CD4-positive, alpha-beta T cell treated with Interleukin-17A for 1 hour (primary cell): ENCODE results near the gene GCLC.
"Not testable (repeated sequence)": the region's sequence is repeated elsewhere in the genome, so short reads cannot be mapped to it uniquely, and the experiment has no call there.

Experiments used
- DNase-seq: peaks from one replicate; pipeline ENCODE4 v3.0.0-alpha.2; 2020

GCLC gene

DNA sequence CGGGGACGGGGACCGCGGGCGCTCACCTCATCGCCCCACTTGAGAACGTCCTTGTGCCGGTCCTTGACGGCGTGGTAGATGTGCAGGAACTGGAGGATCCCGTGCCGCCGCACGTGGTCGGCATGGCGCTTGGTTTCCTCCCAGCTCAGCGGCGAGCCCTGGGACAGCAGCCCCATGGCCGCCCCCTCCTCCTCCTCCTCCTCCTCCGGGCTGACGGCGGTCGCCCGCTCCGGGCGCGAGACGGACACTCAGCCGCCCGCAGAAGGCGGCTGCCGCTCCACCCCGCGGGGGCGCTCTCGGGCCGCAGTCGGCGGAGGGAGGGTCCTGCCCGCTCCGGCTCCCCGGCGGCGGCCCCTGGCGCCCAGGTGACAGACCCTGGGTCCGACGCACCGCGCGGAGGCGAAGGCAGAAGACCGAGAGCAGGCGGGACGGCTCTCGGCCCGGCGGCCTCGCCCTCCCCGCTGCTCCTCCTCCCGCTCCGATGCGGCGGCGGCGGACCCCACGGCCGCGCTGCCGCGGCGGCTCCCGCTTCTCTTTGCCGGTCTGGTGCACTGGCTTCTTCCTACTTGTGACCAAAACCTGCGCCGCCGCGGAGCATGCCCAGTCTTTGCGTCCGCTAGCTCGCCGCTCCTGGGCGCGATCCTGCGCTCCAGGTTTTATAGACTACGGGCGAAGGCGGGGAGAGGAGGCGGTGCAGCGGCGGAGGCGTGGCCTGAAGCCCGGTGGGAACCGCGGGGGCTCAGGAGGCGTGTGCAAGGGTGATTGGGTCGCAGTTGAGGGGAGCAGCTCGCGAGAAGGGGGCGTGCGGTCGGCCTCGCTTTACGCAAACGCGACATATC is at the start of gene GCLC:
Gene GCLC, minus strand, starts transcription at position 632 of the 839 bp plus-strand sequence. Its CDS starts 456 bp downstream, at position 176.
- DNase-seq = peak; percentile 92

DNA sequence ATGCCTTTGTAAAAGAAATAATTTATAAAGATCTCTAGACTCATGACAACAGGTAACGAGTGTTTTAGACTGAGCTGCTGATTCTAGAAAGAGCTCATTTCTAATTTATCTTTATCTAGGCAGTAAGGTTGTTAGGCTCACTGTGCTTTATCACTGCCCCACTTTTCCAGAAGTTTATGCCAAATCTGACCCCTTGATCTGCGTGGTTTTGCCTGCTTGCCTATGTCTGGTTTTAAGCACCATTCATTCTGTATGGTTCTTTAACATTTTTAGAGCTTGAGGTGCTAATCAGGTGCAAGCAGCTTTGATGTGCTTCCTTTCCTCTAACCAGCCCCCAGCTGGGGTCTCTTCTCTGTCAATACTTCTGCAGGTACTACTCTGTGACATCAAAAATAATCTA is 49.7 kb upstream of the GCLC start:
- no peak for DNase-seq

DNA sequence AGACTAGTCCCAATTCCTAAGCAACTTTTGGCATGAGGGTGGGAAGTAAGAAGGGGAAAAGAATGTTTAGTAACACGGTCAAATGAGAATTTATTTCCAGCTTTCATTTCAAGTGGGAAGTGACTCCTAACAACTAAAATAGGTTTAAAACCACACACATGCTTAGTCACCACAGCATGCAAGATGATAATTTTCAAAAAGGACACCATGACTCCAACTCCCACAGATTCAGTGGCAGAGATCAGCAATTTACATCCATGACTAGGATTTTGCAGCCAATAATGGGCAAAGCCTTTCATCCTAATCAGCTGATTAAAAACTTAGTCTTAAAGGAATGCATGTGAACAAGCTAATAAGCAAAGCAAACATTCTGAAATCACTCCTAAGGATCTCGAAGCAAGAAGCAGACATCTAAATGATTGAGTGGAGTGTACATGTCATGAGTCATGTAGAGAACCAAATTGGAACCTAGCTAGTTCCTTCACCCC is 48.1 kb upstream of the GCLC start:
- no peak for DNase-seq

DNA sequence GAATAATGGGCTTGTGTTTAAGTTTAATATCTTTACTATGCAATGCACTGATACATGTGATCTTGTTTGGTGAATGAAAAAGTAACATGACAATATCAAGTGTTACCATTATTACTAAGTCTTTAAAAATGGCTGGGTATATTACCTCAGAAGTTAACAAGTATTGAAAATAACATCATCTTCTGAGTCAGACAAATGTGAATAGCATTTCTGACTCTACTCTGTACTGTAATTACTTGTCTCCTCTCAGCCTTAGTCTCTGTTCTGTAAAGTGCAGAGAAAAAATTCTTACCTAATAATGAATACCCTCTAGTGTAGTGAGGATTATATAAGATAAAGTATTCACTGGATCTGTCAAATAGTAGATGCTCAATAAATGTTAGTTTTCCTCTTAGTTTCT is 47.0 kb upstream of the GCLC start:
- no peak for DNase-seq

DNA sequence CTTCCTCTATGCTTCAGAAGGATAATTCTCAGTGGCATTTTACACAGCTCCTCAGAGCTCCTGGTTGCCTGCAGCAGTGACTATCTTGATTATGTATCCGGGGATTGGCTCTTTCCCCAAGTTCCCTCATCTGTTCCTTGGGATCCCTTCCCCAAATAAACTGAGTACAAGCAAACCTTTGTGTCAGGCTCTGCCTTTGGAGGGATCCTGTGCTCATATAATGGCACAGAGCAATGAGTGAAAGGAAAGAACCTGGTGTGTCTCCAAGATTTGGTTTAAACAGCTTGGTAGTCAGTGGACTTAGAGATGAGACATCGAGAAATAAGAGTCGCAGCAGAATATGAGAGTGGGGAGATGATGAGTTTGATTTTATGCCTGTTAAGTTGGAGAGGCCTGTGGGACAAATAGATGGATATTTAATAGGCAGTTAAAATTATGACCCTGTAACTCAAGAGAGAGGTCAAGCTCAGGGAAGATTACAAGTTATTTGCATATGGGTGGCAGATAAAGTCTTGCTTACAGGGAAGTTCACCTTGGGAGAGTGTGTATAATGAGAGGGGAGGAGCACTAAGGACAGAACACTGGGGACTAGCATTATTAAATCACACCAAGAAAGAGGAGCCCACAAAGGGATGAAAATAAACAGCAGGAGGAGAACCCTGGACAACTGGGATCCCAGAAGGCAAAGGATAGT is 44.1 kb upstream of the GCLC start:
- DNase-seq = no peak

DNA sequence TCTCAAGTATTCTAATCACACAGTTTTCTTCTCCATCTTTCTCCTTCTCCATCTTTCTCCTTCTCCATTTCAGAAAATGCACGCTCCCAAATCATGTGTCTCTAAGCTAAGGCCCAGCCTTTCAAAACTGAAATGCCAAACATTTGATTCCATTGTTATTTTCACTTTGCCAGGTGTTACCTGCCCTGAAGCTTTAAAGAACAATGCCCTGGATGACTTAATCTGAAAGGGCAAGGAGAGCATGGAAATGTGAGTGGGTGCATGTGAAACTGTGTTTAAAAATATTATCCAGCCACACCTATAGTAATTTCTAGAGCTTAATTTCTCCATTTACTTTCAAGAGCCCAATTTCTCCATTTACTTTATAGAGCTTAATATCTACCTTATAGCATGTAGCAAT is 42.4 kb upstream of the GCLC start:
- DNase-seq = no peak

DNA sequence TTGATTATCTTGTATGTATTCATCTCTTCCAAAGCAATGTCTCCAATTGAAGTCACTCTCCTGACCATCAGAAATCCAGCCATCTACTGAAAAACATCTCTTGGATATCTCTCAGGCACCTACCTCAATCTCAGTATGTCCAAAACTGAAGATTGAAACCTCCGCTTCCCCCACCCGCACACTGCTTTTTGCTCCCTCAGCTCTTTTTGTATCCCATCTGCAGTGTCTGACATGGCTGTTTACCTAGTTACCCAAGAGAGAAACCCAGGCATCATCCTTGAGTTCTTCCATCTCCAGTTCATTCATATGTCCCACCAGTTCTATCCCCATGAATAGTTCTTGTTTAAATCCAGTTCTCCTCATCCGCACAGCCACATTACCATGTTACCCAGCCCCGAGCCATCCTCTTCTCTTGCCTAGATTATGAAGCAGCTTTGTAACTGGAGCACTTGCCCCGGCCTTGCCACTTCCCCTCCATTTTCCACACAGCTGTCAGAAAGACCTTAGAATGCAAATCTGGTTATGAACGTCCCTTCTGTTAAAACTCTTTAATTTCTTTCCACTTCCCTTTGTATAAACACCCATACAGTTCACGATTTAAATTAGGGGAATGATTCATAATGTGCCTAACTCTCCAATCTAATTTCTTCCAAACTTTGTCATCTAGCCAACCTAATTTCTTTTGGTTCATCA is 40.5 kb upstream of the GCLC start:
- DNase-seq = no peak

DNA sequence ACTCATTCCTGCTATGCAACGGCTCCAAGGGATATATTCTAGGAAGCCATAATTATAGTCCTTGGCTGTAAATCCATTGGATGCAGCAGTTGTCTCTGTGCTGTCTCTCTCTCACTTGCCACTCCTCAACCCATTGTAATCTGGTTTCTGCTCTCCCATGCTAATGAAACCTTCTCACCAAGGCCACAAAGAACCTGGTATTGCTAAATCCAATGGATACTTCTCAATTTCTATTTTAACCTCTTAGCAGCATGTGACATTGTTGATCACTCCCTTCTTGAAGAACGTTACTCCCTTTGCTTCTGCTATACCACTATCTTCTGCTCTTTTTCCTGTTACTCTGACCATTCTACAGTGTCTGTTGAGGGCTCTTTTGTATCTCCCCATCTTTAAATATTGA is 39.8 kb upstream of the GCLC start:
- no peak for DNase-seq

DNA sequence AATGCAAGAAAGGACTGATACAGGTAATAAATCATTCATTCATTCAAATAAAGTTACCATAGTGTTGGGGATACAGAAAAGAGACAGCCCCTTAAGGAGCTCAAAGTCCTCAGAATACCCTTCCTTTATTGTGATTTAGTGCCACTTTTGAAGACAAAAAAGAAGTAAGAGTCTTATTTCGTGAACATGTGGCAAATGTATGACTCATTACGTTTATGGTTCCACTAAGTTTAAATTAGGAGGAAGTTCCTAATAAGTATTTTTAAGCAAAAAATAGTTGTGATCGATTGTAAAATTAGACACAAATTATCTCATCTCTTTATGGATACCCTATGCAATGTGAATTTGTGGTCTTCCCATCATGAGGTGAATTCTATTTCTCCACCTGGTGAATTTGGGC is 38.5 kb upstream of the GCLC start:
- DNase-seq = no peak

DNA sequence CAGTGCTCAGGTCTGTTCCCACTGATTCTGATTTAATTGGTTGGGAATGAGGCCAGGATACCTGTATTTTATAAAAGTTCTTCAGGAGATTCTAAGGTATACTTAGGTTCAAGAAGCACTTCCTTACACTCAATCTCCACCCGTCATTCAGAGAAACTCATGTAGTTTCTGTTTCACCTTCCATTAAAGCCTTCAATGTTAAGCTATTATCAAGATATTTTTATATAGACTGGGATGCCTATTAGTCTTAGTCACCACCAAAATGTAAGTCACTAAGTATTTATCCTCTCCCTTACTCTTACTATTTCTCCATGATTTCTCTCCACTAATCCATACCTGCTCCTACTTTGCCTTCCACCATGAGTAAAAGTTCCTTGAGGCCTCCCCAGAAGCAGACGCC is 38.1 kb upstream of the GCLC start:
- DNase-seq = no peak

DNA sequence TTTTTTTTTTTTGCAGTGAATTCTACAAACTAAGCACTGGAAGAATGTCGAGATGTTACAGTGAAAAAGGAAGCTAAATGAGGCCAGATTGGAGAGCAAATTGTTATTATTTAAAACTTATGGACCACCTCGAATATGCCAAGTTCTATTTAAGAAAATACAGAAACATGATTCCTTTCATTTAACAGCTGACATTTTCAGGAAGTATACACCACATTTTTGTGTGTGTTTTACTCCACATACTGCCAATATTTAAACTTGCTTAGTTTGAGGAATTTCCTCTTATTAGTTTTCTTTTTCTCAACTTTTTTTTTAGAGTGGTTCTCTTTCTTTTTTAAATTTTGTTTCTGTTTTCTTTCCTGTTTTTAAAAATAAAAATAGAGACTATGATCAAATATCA is 37.0 kb upstream of the GCLC start:
- DNase-seq = no peak

DNA sequence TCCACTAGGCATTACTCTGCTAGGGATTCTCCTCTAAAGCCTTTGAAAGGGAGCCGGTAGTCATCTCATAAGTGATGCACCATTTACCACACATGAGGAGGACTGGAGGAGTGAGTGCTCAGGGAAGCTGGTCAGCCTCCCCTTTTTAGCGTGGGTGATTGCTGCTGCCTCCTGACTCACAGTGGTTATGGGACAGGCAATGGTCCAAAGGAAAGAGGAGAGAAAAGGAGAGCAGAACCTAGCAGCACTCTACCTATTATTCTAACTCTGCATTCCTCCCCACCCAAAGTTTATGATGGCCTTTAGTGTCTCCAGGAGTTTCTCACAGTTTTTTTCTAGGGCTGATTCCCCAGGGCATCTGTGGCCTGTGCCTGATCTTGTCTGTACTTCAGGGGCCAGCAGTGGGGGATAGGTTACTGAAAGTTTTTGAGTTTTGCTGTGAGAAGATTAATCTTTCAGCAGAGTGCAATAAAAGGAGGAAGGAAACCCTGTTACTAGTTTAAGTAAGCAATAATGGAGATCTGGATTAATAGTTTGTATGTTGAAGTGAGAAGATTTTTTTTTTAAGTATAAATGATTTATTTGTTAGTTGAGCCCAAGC is 36.4 kb upstream of the GCLC start:
- no peak for DNase-seq

DNA sequence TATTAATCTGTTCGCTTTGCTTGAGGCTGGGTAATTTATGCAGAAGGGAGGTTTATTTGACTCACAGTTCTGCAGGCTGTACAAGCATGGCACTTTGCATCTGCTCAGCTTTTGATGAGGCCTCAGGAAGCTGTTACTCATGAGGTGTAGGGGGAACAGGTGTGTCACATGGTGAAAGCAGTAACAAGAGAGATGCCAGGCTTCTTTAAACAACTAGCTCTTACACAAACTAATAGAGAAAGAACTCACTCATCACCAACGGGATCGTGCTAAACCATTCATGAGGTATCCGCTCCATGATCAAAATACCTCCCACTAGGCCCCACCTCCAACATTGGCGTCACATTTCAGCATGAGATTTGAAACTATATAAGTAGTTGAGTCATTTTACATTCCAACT is 34.4 kb upstream of the GCLC start:
- no peak for DNase-seq

DNA sequence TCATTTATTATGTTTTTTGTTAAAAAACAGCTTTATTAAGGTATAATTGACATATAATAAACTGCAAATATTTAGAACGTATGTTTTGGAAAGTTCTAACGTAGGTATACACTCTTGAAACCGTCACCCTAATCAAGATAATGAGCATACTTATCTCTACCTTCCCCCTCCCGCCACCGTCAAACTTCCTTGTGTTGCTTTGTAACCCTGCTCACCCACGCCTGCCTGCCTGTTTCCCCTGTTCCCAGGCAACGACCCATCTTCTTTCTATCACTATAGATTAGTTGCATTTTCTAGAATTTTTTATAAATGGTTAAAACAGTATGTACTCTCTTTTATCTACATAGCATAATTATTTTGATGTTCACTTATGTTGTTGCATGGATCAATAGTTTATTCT is 33.5 kb upstream of the GCLC start:
- no peak for DNase-seq

DNA sequence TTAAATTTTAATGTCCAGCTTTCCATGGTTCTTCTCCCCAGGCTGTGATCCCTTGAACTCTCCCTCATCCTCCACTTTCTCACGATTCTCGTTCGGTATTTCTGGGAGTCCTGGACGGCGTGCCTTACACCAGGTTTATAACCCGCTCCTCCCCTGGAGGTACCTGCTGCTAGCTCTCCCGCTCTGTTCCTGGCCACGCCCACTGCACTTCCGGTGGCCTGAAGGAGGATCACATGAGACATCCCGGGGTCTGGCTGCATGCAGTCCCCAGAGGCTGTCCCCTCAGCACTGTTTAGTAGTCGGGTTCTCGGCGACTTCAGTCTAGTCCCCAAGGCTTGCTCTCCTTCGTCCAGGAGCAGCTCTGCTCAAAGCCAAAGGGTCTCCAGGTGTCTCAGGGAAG is 28.4 kb upstream of the GCLC start:
- no peak for DNase-seq

DNA sequence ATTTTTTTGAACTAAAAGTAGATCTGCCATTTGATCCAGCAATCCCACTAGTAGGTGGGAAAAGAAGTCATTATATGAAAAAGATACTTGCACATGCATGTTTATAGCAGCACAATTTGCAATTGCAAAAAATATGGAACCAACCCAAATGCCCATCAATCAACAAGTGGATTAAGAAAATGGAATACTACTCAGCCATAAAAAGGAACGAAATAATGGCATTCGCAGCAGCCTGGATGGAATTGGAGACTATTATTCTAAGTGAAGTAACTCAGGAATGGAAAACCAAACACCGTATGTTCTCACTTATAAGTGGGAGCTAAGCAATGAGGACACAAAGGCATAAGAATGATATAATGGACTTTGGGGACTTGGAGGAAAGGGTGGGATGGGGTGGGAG is 27.5 kb upstream of the GCLC start:
- DNase-seq = not testable (repeated sequence)

DNA sequence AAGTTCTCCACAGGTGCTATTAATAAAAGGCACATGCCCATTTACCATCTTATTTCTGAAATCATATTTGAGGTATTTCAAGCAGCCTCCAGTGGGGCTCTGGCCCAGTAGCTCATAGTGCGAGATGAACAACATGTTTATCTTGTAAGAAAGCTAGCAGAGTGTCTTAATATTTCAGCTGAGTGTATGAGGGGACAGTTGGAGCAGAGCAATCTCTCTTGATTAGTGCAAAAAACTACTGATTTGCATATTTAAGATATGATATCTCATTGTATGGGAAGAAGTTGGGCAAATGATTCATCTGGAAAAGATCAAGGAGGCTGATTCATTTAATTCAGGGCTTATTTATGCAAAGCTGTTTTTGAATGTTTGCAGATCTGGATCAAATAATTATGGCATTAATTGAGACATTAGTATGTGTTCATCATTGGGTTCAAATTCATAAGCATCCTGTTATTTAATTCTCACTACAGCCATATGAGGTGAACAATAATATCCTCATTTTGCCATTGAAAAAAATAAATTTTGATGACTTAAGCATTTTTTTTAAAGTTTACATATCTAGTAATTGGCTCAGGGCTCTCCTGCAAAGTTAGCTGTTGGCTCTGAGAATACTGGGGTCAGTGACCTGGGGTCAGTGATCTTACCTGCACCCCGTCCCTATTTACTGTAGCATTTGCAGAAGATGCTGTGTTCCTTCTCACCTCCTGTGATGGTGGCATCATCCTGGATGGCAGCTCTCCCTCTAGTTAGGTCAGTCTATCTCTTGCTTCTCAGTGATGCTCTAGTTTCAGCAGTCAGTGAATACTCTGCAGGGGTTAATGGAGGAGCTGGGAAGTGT is 24.1 kb upstream of the GCLC start:
- DNase-seq = no peak

DNA sequence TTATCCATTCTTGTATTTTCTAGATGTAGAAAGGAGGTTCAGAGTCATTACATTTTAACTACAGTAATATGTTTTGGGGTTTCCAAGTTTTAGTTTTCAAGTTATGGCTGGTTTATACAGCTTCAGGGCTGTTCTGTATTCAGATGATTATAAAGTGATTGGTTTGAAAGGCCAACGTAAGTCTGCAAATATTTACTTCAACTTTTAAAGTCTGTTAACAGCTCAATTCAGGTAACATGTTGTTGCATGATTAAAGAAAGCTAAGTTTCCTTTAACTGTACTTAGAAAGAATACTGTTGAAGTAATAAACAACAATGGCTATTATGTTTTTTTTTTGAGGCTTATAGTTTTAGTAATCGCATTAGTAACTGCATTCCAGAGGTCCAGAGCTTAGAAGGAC is 22.8 kb upstream of the GCLC start:
- DNase-seq = no peak

DNA sequence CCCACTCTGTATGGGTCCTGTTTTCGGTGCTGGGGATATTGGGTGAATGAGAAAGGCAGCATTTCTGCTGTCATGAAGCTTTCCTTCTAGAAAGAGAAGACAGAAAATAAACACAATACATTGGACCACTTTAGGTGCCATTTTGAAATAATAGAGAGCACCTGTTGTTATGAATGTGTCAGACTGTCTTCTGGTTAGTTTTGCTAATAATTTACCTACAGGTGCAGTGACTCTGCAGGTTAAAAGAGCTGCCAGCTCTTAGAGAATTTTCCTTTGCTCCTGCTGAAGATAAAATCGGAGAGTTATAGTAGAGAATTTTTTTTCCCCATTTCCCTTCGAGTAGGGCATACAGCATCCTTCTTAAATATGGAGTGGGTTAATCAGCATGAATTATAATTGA is 21.9 kb upstream of the GCLC start:
- DNase-seq = no peak

DNA sequence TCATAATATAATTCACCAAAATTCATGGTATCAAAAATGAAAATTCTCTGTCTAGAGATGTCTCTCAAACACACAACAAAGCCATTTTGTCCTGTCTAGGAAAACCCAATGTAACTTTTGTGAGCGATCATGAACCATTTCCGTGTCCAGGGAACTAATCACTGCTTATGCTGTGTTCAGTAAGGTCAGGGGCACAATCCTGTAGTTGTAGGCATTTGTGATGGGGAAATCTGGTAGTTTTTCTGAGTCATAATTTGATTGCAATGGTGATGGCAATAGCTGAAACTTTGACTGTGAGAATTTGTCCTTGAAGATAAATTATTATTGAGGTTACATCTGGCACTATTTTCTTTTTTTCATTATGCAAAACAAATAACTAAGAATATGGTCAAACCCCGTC is 21.0 kb upstream of the GCLC start:
- DNase-seq = no peak

DNA sequence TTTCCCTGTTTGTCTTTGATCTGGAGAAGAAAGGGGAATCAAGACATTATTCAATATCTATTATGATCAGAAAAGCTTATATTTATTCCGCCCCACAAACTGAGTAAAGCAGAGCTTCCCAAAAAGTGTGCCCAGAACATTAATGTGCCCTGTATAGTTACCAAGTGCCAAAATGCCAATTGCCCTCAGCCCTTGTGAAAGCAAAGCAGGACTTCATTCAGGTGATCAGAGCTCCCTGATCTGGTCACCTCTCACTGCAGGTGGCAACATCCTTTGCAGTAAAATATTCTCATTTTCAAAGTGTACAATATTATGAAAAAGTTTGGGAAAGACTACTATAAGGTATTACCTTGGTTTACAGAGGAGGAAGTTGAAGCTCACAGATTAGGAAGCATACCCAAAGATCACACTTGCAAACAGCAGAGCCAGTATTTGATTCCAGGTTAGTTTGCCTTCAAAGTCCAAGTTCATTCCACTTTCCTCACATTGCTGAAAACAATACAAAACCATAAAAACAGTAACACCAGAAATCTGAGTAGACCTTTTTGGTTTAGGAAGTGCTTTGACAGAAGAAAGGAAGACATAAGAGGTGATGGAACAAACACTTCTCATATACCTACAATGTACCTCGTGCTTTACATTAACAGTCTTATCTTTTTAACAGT is 19.6 kb upstream of the GCLC start:
- DNase-seq = no peak
